GM18868 (cell line): ENCODE results near the gene POLD1.
"Not testable (repeated sequence)": the region's sequence is repeated elsewhere in the genome, so short reads cannot be mapped to it uniquely, and the experiment has no call there.

Experiments used
- ATAC-seq: cut with Tn5 transposase; IDR thresholded peaks from one replicate; pipeline ENCODE4 v1.9.1; 2021; ENCODE audit warnings: mild to moderate bottlenecking, moderate library complexity; ENCODE audit not compliant: unreplicated experiment

The POLD1 gene

GRCh38 chr19:50383852-50384684 is at the start of gene POLD1:
POLD1 (plus strand) TSS chr19:50384347; CDS start chr19:50398852, 14,505 bp downstream.
- peak; percentile 80 for ATAC-seq

- no peak for ATAC-seq
Measured at GRCh38 chr19:50334741-50335421, 49.3 kb upstream of the POLD1 start.

- not testable (repeated sequence) for ATAC-seq
Measured at GRCh38 chr19:50337031-50337430, 47.1 kb upstream of the POLD1 start.

- no peak for ATAC-seq
Measured at GRCh38 chr19:50340331-50340730, 43.8 kb upstream of the POLD1 start.

- ATAC-seq: peak; percentile 68
Measured at GRCh38 chr19:50341091-50341564, 43.0 kb upstream of the POLD1 start.

- ATAC-seq: peak; percentile 42
Measured at GRCh38 chr19:50344661-50345318, 39.4 kb upstream of the POLD1 start.

GRCh38 chr19:50347089-50347581 is 37.0 kb upstream of the POLD1 start:
- ATAC-seq: peak; percentile 39

- ATAC-seq: no peak
Measured at GRCh38 chr19:50349277-50350057, 34.7 kb upstream of the POLD1 start.

GRCh38 chr19:50352242-50352641 is 31.9 kb upstream of the POLD1 start:
- no peak for ATAC-seq

GRCh38 chr19:50353487-50353880 is 30.7 kb upstream of the POLD1 start:
- not testable (repeated sequence) for ATAC-seq

GRCh38 chr19:50356691-50357177 is 27.4 kb upstream of the POLD1 start:
- no peak for ATAC-seq

GRCh38 chr19:50357178-50358100 is 26.7 kb upstream of the POLD1 start:
- peak; percentile 63 for ATAC-seq

- no peak for ATAC-seq
Measured at GRCh38 chr19:50358483-50359327, 25.4 kb upstream of the POLD1 start.

- ATAC-seq: no peak
Measured at GRCh38 chr19:50359328-50359818, 24.8 kb upstream of the POLD1 start.

- no peak for ATAC-seq
Measured at GRCh38 chr19:50361290-50362029, 22.7 kb upstream of the POLD1 start.

GRCh38 chr19:50362030-50362412 is 22.1 kb upstream of the POLD1 start:
- ATAC-seq: no peak

GRCh38 chr19:50362656-50363424 is 21.3 kb upstream of the POLD1 start:
- ATAC-seq: no peak
